MM.1S (cell line): Measurements from ENCODE around the gene VPS33B.

Experiments used
- DNase-seq: peaks from one replicate; pipeline ENCODE4 v3.0.0-alpha.2; 2015
- H2AFZ ChIP-seq: fragments of 300-600 bp; sonication (generic); 2 replicates; pipeline ENCODE4 v1.6.0; 2016; ENCODE audit warnings: antibody characterized with exemption, low read length
- H3F3A ChIP-seq: fragments of 300-600 bp; sonication (generic); 2 replicates; pipeline ENCODE4 v1.6.1; 2016; ENCODE audit warnings: mild to moderate bottlenecking, antibody characterized with exemption, low read length, moderate library complexity, mixed read lengths; ENCODE audit not compliant: insufficient read depth
- H3K27ac ChIP-seq: fragments of 300-600 bp; sonication (generic); 2 replicates; pipeline ENCODE4 v1.5.1; 2016; ENCODE audit warnings: mild to moderate bottlenecking, low read length
- H3K27me3 ChIP-seq: fragments of 300-600 bp; sonication (generic); replicated peaks from 2 replicates; pipeline ENCODE4 v1.6.0; 2016; ENCODE audit warnings: low read length; ENCODE audit not compliant: insufficient read depth
- H3K36me3 ChIP-seq: fragments of 300-600 bp; sonication (generic); replicated peaks from 2 replicates; pipeline ENCODE4 v1.6.1; 2016; ENCODE audit warnings: mild to moderate bottlenecking, low read length, mixed read lengths; ENCODE audit not compliant: insufficient read depth
- H3K4me1 ChIP-seq: fragments of 300-600 bp; sonication (generic); 2 replicates; pipeline ENCODE4 v1.6.1; 2016; ENCODE audit warnings: low read length, mixed read lengths
- H3K4me2 ChIP-seq: fragments of 300-600 bp; sonication (generic); 2 replicates; pipeline ENCODE4 v1.6.0; 2016; ENCODE audit warnings: low read depth, low read length
- H3K4me3 ChIP-seq: fragments of 300-600 bp; sonication (generic); 2 replicates; pipeline ENCODE4 v1.5.1; 2016; ENCODE audit warnings: low read length, mixed read lengths
- H3K79me2 ChIP-seq: fragments of 300-600 bp; sonication (generic); 2 replicates; pipeline ENCODE4 v1.6.1; 2016; ENCODE audit warnings: mixed run types, low read length, mixed read lengths
- H3K9ac ChIP-seq: fragments of 300-600 bp; sonication (generic); 2 replicates; pipeline ENCODE4 v1.6.1; 2016; ENCODE audit warnings: low read length, mixed read lengths
- H3K9me2 ChIP-seq: fragments of 300-600 bp; sonication (generic); replicated peaks from 2 replicates; pipeline ENCODE4 v1.6.1; 2016; ENCODE audit warnings: mild to moderate bottlenecking, low read length, mixed read lengths; ENCODE audit not compliant: insufficient read depth
- H3K9me3 ChIP-seq: fragments of 300-600 bp; sonication (generic); replicated peaks from 2 replicates; pipeline ENCODE4 v1.6.1; 2016; ENCODE audit warnings: mild to moderate bottlenecking, low read length, mixed read lengths; ENCODE audit not compliant: insufficient read depth
- H4K20me1 ChIP-seq: fragments of 300-600 bp; sonication (generic); 2 replicates; pipeline ENCODE4 v1.6.1; 2016; ENCODE audit warnings: mild to moderate bottlenecking, low read length, moderate library complexity, mixed read lengths; ENCODE audit not compliant: insufficient read depth
- CTCF ChIP-seq: fragments of 300-600 bp; sonication (generic); IDR thresholded peaks from 2 replicates; pipeline ENCODE4 v1.5.1; 2016; ENCODE audit warnings: antibody characterized with exemption, low read length, mixed read lengths
- EZH2 ChIP-seq: fragments of 300-600 bp; sonication (generic); optimal IDR thresholded peaks from 2 replicates; pipeline ENCODE3; 2017; ENCODE audit warnings: low read depth, mild to moderate bottlenecking, antibody characterized with exemption, low read length, mixed read lengths
- EZH2phosphoT487 ChIP-seq: fragments of 300-600 bp; sonication (generic); IDR thresholded peaks from 2 replicates; pipeline ENCODE4 v1.6.1; 2018; ENCODE audit warnings: antibody characterized with exemption, low read length

Gene VPS33B

GRCh38 chr15:90979582-90979981 is 42.8 kb downstream of the VPS33B start:
- no peak overlapping the region for H2AFZ ChIP-seq
- peaks cover 44% of the 10 kb centered on the region for H3K79me2 ChIP-seq
- no peak overlapping the region for H3K27ac ChIP-seq
- H3K27me3 ChIP-seq = no peaks in the 10 kb centered on the region
- H3K4me3 ChIP-seq = no peak overlapping the region
- DNase-seq = no peak
- no peaks in the 10 kb centered on the region for H3K9me2 ChIP-seq
- no peaks in the 10 kb centered on the region for H3K9me3 ChIP-seq
- H3K4me1 ChIP-seq = no peaks in the 10 kb centered on the region
- H4K20me1 ChIP-seq = no peaks in the 10 kb centered on the region
- H3K36me3 ChIP-seq = peaks cover 44% of the 10 kb centered on the region
- no peak overlapping the region for H3K9ac ChIP-seq
- TF ChIP-seq EZH2 (no peak), EZH2phosphoT487 (no peak), CTCF (no peak)
- peaks cover 4% of the 10 kb centered on the region; the same call in 1 of the 2 replicates for H3F3A ChIP-seq
- no peak overlapping the region for H3K4me2 ChIP-seq

- no peak for DNase-seq
- no peaks in the 10 kb centered on the region for H4K20me1 ChIP-seq
- H3K9me3 ChIP-seq = no peaks in the 10 kb centered on the region
- no peak overlapping the region for H2AFZ ChIP-seq
- H3K9me2 ChIP-seq = no peaks in the 10 kb centered on the region
- H3K27ac ChIP-seq = no peak overlapping the region
- no peaks in the 10 kb centered on the region for H3K4me1 ChIP-seq
- TF ChIP-seq CTCF = no peak
- no peak for TF ChIP-seq EZH2
- no peak for TF ChIP-seq EZH2phosphoT487
- no peak overlapping the region for H3K4me2 ChIP-seq
- no peaks in the 10 kb centered on the region for H3K27me3 ChIP-seq
- peaks cover 10% of the 10 kb centered on the region; the same call in 1 of the 2 replicates for H3K79me2 ChIP-seq
- peaks cover 4% of the 10 kb centered on the region; the same call in 1 of the 2 replicates for H3F3A ChIP-seq
- H3K36me3 ChIP-seq = peaks cover 27% of the 10 kb centered on the region
- H3K9ac ChIP-seq = no peak overlapping the region
- H3K4me3 ChIP-seq = no peak overlapping the region
These were observed 48.2 kb downstream of the VPS33B start for GRCh38 chr15:90974216-90974615.

DNA sequence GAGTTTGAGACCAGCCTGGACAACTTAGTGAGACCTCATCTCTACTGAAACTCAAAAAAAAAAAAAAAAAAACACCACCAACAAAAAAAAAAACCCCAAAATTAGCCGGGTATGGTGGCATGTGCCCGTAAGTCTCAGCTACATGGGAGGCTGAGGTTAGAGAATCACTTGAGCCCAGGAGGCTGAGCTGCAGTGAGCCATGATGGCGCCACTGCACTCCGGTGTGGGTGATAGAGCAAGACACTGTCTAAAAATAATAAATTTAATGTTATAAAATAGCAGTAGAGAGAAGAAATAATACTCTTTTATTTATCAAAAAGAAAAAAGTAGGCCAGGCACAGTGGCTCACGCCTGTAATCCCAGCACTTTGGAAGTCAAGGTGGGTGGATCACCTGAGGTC is 50.3 kb downstream of the VPS33B start:
- Histone ChIP-seq H3K36me3 (peaks cover 22% of the 10 kb centered on the region), H3K9me3 (no peaks in the 10 kb centered on the region), H2AFZ (no peak overlapping the region)

More for the DNA sequence above, 50.3 kb downstream of the VPS33B start:
- TF ChIP-seq EZH2 (no peak), CTCF (no peak), EZH2phosphoT487 (no peak)
- H3K79me2 ChIP-seq = no peaks in the 10 kb centered on the region
- H3K9ac ChIP-seq = no peak overlapping the region
- no peak overlapping the region for H3K27ac ChIP-seq
- no peak overlapping the region for H3K4me3 ChIP-seq
- no peaks in the 10 kb centered on the region for H3K4me1 ChIP-seq
- no peaks in the 10 kb centered on the region for H4K20me1 ChIP-seq
- no peak overlapping the region for H3K4me2 ChIP-seq
- H3K9me2 ChIP-seq = no peaks in the 10 kb centered on the region
- no peak for DNase-seq
- H3F3A ChIP-seq = peaks cover 7% of the 10 kb centered on the region; the same call in 1 of the 2 replicates
- no peaks in the 10 kb centered on the region for H3K27me3 ChIP-seq
